Thyroid gland (tissue), 4 donors: ENCODE results near the gene SEC16B.

Experiments used
- POLR2A ChIP-seq, 2 donors: fragments of 450-650 bp; IDR thresholded peaks; one replicate each; pipeline ENCODE4 v1.6.1; 2017; ENCODE audit warnings: antibody characterized with exemption in 2 of 2, mild to moderate bottlenecking in 2 of 2, moderate library complexity in 1 of 2
- TF ChIP-seq, protein P1 (sequence below), 6 experiments: fragments of 200-600 bp in 3 of 6; fragments of 450-650 bp in 3 of 6; sonication (generic) in 3 of 6; IDR thresholded peaks; one replicate each; pipeline ENCODE4 v1.5.1; 2016 to 2019; ENCODE audit warnings: antibody characterized with exemption in 6 of 6, mild to moderate bottlenecking in 2 of 6, inconsistent platforms in 1 of 6, moderate library complexity in 1 of 6

DNA sequence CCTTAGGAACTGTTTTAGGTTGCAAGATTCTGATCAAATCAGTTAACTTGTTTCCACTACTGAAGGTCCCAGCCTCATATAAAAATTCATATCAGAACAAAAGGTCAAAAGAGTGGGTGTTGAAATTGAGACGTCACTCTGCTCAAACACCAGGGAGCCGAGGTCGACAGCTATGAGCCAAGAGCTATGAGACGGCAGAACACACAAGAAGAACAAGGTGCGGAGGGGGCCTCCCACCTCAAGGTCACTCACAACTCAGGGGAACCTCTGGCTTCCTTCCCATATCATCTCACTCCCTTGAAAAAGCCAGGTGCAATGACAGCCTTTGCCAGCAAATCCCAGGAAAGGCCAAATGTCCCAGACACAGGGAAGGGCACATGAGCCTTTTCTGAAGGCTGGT, 749 bp downstream of the SEC16B start:
- TF ChIP-seq POLR2A (IDR thresholded peaks at IDR 0.05) = no peak
- TF ChIP-seq, protein P1, sequence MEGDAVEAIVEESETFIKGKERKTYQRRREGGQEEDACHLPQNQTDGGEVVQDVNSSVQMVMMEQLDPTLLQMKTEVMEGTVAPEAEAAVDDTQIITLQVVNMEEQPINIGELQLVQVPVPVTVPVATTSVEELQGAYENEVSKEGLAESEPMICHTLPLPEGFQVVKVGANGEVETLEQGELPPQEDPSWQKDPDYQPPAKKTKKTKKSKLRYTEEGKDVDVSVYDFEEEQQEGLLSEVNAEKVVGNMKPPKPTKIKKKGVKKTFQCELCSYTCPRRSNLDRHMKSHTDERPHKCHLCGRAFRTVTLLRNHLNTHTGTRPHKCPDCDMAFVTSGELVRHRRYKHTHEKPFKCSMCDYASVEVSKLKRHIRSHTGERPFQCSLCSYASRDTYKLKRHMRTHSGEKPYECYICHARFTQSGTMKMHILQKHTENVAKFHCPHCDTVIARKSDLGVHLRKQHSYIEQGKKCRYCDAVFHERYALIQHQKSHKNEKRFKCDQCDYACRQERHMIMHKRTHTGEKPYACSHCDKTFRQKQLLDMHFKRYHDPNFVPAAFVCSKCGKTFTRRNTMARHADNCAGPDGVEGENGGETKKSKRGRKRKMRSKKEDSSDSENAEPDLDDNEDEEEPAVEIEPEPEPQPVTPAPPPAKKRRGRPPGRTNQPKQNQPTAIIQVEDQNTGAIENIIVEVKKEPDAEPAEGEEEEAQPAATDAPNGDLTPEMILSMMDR (IDR thresholded peaks at IDR 0.05) = no peak
